Measurements from ENCODE around the gene PDGFRB. TPM values are rescaled to one million over a fixed set of nuclear protein-coding genes. Genes with fewer than 3 reads are reported as not detected.

PDGFRB gene
- total RNA-seq, 1 donor from 2014 or later, result 12.3 TPM

GRCh38 chr5:150118561-150119229, 37.0 kb downstream of the PDGFRB start:
- intact Hi-C loops (cut with micrococcal nuclease), result no loop called here

GRCh38 chr5:150117945-150118560, 37.6 kb downstream of the PDGFRB start:
- intact Hi-C loops (cut with micrococcal nuclease), result no loop called here

GRCh38 chr5:150116667-150117400, 38.8 kb downstream of the PDGFRB start:
- intact Hi-C loops (cut with micrococcal nuclease), result no loop called here

- intact Hi-C loops (cut with micrococcal nuclease), result no loop called here
Observed at GRCh38 chr5:150114773-150115408, 40.8 kb downstream of the PDGFRB start.

- intact Hi-C loops (cut with micrococcal nuclease), result no loop called here
Observed at GRCh38 chr5:150114102-150114641, 41.5 kb downstream of the PDGFRB start.

- intact Hi-C loops (cut with micrococcal nuclease), result no loop called here
Observed at GRCh38 chr5:150113047-150113744, 42.4 kb downstream of the PDGFRB start.

GRCh38 chr5:150112201-150113046, 43.2 kb downstream of the PDGFRB start:
- intact Hi-C loops (cut with micrococcal nuclease), result no loop called here

- intact Hi-C loops (cut with micrococcal nuclease), result no loop called here
Observed at GRCh38 chr5:150111122-150111521, 44.5 kb downstream of the PDGFRB start.

GRCh38 chr5:150109921-150110320, 45.7 kb downstream of the PDGFRB start:
- intact Hi-C loops (cut with micrococcal nuclease), result no loop called here

- intact Hi-C loops (cut with micrococcal nuclease), result no loop called here
Observed at GRCh38 chr5:150108711-150109514, 46.7 kb downstream of the PDGFRB start.

GRCh38 chr5:150107909-150108447, 47.7 kb downstream of the PDGFRB start:
- intact Hi-C loops (cut with micrococcal nuclease), result no loop called here

GRCh38 chr5:150106674-150107426, 48.8 kb downstream of the PDGFRB start:
- intact Hi-C loops (cut with micrococcal nuclease), result no loop called here

GRCh38 chr5:150105928-150106615, 49.6 kb downstream of the PDGFRB start:
- intact Hi-C loops (cut with micrococcal nuclease), result no loop called here

- intact Hi-C loops (cut with micrococcal nuclease), result no loop called here
Observed at GRCh38 chr5:150104550-150104870, 51.1 kb downstream of the PDGFRB start.

GRCh38 chr5:150103678-150104549, 51.7 kb downstream of the PDGFRB start:
- intact Hi-C loops (cut with micrococcal nuclease), result no loop called here

GRCh38 chr5:150101023-150101422, 54.6 kb downstream of the PDGFRB start:
- intact Hi-C loops (cut with micrococcal nuclease), result no loop called here

- intact Hi-C loops (cut with micrococcal nuclease), result no loop called here
Observed at GRCh38 chr5:150097152-150097551, 58.5 kb downstream of the PDGFRB start.

Data from T-helper 1 cell treated with Interleukin-12 subunit alpha and Interleukin-12 subunit beta and Interleukin-4 antibody, amounts not matched to agents 30 ng/mL and 1 ng/mL, for 36 hours (primary cell).